Panc1 (cell line): ENCODE results near the gene FAM174B.

ENCODE experiments used
- CTCF ChIP-seq: fragments of 450-650 bp; IDR thresholded peaks from 2 replicates; pipeline ENCODE4 v1.5.1; 2017; ENCODE audit warnings: mild to moderate bottlenecking
- POLR2AphosphoS5 ChIP-seq: IDR thresholded peaks from 2 replicates; pipeline ENCODE4 v1.6.1; 2012; ENCODE audit warnings: mild to moderate bottlenecking, low read depth, low read length, moderate library complexity
- REST ChIP-seq, 2 experiments: IDR thresholded peaks; 2 replicates each; pipeline ENCODE4 v1.6.1; 2011 to 2012; ENCODE audit warnings: low read depth in 2 of 2, control low read depth in 1 of 2, low read length in 1 of 2, mild to moderate bottlenecking in 1 of 2, moderate library complexity in 1 of 2; ENCODE audit not compliant: insufficient read depth in 1 of 2
- SIN3A ChIP-seq: IDR thresholded peaks from 2 replicates; pipeline ENCODE4 v1.6.1; 2012; ENCODE audit warnings: low read depth, mild to moderate bottlenecking, low read length, moderate library complexity, borderline replicate concordance; ENCODE audit not compliant: insufficient read depth

GRCh38 chr15:92579931-92580470 is 75.6 kb downstream of the FAM174B start:
- TF ChIP-seq CTCF (no peak), SIN3A (no peak), POLR2AphosphoS5 (no peak), REST (IDR thresholded peaks at IDR 0.05; ENCODE audit: insufficient read depth in 1 of 2, low read depth in 2 of 2, low read length in 1 of 2) (no peak)
